Measurements from ENCODE around the gene FIBIN.

- TF ChIP-seq, protein P1, sequence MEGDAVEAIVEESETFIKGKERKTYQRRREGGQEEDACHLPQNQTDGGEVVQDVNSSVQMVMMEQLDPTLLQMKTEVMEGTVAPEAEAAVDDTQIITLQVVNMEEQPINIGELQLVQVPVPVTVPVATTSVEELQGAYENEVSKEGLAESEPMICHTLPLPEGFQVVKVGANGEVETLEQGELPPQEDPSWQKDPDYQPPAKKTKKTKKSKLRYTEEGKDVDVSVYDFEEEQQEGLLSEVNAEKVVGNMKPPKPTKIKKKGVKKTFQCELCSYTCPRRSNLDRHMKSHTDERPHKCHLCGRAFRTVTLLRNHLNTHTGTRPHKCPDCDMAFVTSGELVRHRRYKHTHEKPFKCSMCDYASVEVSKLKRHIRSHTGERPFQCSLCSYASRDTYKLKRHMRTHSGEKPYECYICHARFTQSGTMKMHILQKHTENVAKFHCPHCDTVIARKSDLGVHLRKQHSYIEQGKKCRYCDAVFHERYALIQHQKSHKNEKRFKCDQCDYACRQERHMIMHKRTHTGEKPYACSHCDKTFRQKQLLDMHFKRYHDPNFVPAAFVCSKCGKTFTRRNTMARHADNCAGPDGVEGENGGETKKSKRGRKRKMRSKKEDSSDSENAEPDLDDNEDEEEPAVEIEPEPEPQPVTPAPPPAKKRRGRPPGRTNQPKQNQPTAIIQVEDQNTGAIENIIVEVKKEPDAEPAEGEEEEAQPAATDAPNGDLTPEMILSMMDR (IDR thresholded peaks at IDR 0.05; ENCODE audit: low read depth, low read length, poor library complexity, severe bottlenecking), result no peak
- TF ChIP-seq EZH2phosphoT487 (IDR thresholded peaks at IDR 0.05; ENCODE audit: borderline replicate concordance, low read length), result no peak
These were observed 48.8 kb upstream of the FIBIN start for GRCh38 chr11:26944866-26945664.

Data from DOHH2 (cell line).